Hepatocyte (in vitro differentiated cells): ENCODE data around the gene OSMR. TPM values are rescaled to one million over a fixed set of nuclear protein-coding genes. Genes with fewer than 3 reads are reported as not detected.

ENCODE experiments used
- DNase-seq: peaks from one replicate; pipeline ENCODE4 v3.0.0-alpha.2; 2016; ENCODE audit warnings: low spot score
- H2AFZ ChIP-seq: fragments of 200-600 bp; sonication (generic); 2 replicates; pipeline ENCODE4 v1.6.0; 2016; ENCODE audit warnings: antibody characterized with exemption, mild to moderate bottlenecking
- H3K27ac ChIP-seq: fragments of 200-600 bp; sonication (generic); 2 replicates; pipeline ENCODE4 v1.5.1; 2016; ENCODE audit warnings: mild to moderate bottlenecking
- H3K27me3 ChIP-seq: fragments of 200-600 bp; sonication (generic); 2 replicates; pipeline ENCODE4 v1.6.1; 2016
- H3K36me3 ChIP-seq: fragments of 200-600 bp; sonication (generic); replicated peaks from 2 replicates; pipeline ENCODE4 v1.5.1; 2016; ENCODE audit warnings: low read depth; ENCODE audit not compliant: insufficient read depth
- H3K4me1 ChIP-seq: fragments of 200-600 bp; sonication (generic); 2 replicates; pipeline ENCODE4 v1.5.1; 2016; ENCODE audit warnings: mild to moderate bottlenecking, moderate library complexity; ENCODE audit not compliant: insufficient read depth
- H3K4me2 ChIP-seq: fragments of 200-600 bp; sonication (generic); 2 replicates; pipeline ENCODE4 v1.6.0; 2016
- H3K4me3 ChIP-seq: fragments of 200-600 bp; sonication (generic); 2 replicates; pipeline ENCODE4 v1.5.1; 2016; ENCODE audit warnings: mild to moderate bottlenecking
- H3K79me2 ChIP-seq: fragments of 200-600 bp; sonication (generic); 2 replicates; pipeline ENCODE4 v1.6.0; 2017; ENCODE audit warnings: mild to moderate bottlenecking
- H3K9me2 ChIP-seq: fragments of 200-600 bp; sonication (generic); replicated peaks from 2 replicates; pipeline ENCODE4 v1.6.0; 2017; ENCODE audit warnings: mild to moderate bottlenecking; ENCODE audit not compliant: insufficient read depth
- H3K9me3 ChIP-seq: fragments of 200-600 bp; sonication (generic); 2 replicates; pipeline ENCODE4 v1.5.1; 2016; ENCODE audit warnings: low read depth, mild to moderate bottlenecking
- H4K20me1 ChIP-seq: fragments of 200-600 bp; sonication (generic); 2 replicates; pipeline ENCODE4 v1.6.0; 2016; ENCODE audit warnings: mild to moderate bottlenecking; ENCODE audit not compliant: insufficient read depth, poor library complexity, severe bottlenecking
- EZH2 ChIP-seq: fragments of 200-600 bp; sonication (generic); IDR thresholded peaks from 2 replicates; pipeline ENCODE4 v1.6.1; 2016; ENCODE audit warnings: antibody characterized with exemption, mild to moderate bottlenecking, borderline replicate concordance
- EZH2phosphoT487 ChIP-seq: fragments of 200-600 bp; sonication (generic); IDR thresholded peaks from one replicate; pipeline ENCODE4 v1.6.1; 2018; ENCODE audit warnings: antibody characterized with exemption, mild to moderate bottlenecking, low read depth, moderate library complexity; ENCODE audit not compliant: unreplicated experiment, severe bottlenecking
- WGBS: methylation state at CpG from one replicate; pipeline ENCODE4 v1.1.6; 2016; ENCODE audit warnings: low lambda C conversion rate; ENCODE audit errors: missing lambda C conversion rate; 5-methylcytosine and 5-hydroxymethylcytosine counted together
- polyA plus RNA-seq: library from polyadenylated mRNA; unstranded; fragments of >200 nt; fragmentation: Nextera tagmentation; extraction: Ambion mirVana; gene quantifications from 2 replicates; pipeline ENCODE4 v1.2.1, GENCODE V29; 2016
- total RNA-seq: library from RNA; depleted of rRNA; stranded (reverse); fragments of >200 nt; gene quantifications from 2 replicates; pipeline ENCODE4 v1.2.3, GENCODE V29; 2014
- TF ChIP-seq, protein P1 (sequence below): fragments of 200-600 bp; sonication (generic); IDR thresholded peaks from 2 replicates; pipeline ENCODE4 v1.5.1; 2016; ENCODE audit warnings: antibody characterized with exemption, mild to moderate bottlenecking; ENCODE audit not compliant: poor library complexity

Gene OSMR
- total and polyA plus RNA-seq, 2 experiments from 2014 or later, result 15.1 to 17.6 TPM

- Histone ChIP-seq H3K27me3 (no peaks in the 10 kb centered on the region), H3K4me1 (no peaks in the 10 kb centered on the region), H4K20me1 (no peaks in the 10 kb centered on the region), H3K4me3 (no peak overlapping the region), H3K9me3 (no peaks in the 10 kb centered on the region), H3K36me3 (no peaks in the 10 kb centered on the region), H3K27ac (no peak overlapping the region), H2AFZ (no peak overlapping the region), H3K4me2 (no peak overlapping the region), H3K9me2 (no peaks in the 10 kb centered on the region), H3K79me2 (no peaks in the 10 kb centered on the region)
- TF ChIP-seq, protein P1, sequence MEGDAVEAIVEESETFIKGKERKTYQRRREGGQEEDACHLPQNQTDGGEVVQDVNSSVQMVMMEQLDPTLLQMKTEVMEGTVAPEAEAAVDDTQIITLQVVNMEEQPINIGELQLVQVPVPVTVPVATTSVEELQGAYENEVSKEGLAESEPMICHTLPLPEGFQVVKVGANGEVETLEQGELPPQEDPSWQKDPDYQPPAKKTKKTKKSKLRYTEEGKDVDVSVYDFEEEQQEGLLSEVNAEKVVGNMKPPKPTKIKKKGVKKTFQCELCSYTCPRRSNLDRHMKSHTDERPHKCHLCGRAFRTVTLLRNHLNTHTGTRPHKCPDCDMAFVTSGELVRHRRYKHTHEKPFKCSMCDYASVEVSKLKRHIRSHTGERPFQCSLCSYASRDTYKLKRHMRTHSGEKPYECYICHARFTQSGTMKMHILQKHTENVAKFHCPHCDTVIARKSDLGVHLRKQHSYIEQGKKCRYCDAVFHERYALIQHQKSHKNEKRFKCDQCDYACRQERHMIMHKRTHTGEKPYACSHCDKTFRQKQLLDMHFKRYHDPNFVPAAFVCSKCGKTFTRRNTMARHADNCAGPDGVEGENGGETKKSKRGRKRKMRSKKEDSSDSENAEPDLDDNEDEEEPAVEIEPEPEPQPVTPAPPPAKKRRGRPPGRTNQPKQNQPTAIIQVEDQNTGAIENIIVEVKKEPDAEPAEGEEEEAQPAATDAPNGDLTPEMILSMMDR, result no peak
- TF ChIP-seq EZH2phosphoT487, result no peak
- no peak for TF ChIP-seq EZH2
- DNase-seq, result no peak
- WGBS, result 96% methylated on average over 4 of the region's 4 CpGs
These were observed 107.7 kb downstream of the OSMR start for GRCh38 chr5:38953426-38954012.

- Histone ChIP-seq H3K9me2 (no peaks in the 10 kb centered on the region), H4K20me1 (no peaks in the 10 kb centered on the region), H3K79me2 (no peaks in the 10 kb centered on the region), H3K27ac (no peak overlapping the region), H2AFZ (no peak overlapping the region), H3K27me3 (no peaks in the 10 kb centered on the region), H3K9me3 (no peaks in the 10 kb centered on the region), H3K4me1 (no peaks in the 10 kb centered on the region), H3K4me2 (no peak overlapping the region), H3K4me3 (no peak overlapping the region), H3K36me3 (no peaks in the 10 kb centered on the region)
- WGBS, result 68% methylated on average over 2 of the region's 2 CpGs
- TF ChIP-seq, protein P1, result no peak
- TF ChIP-seq EZH2phosphoT487, result no peak
- no peak for TF ChIP-seq EZH2
- DNase-seq, result no peak
These were observed 115.9 kb downstream of the OSMR start for GRCh38 chr5:38961691-38962090.

GRCh38 chr5:38968665-38969064 is 122.9 kb downstream of the OSMR start:
- no peaks in the 10 kb centered on the region for H3K27me3 ChIP-seq
- no peaks in the 10 kb centered on the region for H3K79me2 ChIP-seq
- H3K9me3 ChIP-seq, result no peaks in the 10 kb centered on the region
- H3K4me2 ChIP-seq, result no peak overlapping the region
- H3K36me3 ChIP-seq, result no peaks in the 10 kb centered on the region
- H2AFZ ChIP-seq, result no peak overlapping the region
- H3K4me1 ChIP-seq, result no peaks in the 10 kb centered on the region
- H3K27ac ChIP-seq, result no peak overlapping the region
- no peak overlapping the region for H3K4me3 ChIP-seq
- no peaks in the 10 kb centered on the region for H3K9me2 ChIP-seq
- no peaks in the 10 kb centered on the region for H4K20me1 ChIP-seq
- no peak for TF ChIP-seq EZH2
- TF ChIP-seq, protein P1, result no peak
- TF ChIP-seq EZH2phosphoT487, result no peak
- 92% methylated on average over 4 of the region's 5 CpGs for WGBS
- DNase-seq, result no peak
